GM21390 (cell line): ENCODE measurements around the gene TNNT3.
"Not testable (repeated sequence)": the region's sequence is repeated elsewhere in the genome, so short reads cannot be mapped to it uniquely, and the experiment has no call there.

Experiments used
- ATAC-seq: cut with Tn5 transposase; IDR thresholded peaks from one replicate; pipeline ENCODE4 v1.9.1; 2021; ENCODE audit not compliant: unreplicated experiment

Gene TNNT3

DNA sequence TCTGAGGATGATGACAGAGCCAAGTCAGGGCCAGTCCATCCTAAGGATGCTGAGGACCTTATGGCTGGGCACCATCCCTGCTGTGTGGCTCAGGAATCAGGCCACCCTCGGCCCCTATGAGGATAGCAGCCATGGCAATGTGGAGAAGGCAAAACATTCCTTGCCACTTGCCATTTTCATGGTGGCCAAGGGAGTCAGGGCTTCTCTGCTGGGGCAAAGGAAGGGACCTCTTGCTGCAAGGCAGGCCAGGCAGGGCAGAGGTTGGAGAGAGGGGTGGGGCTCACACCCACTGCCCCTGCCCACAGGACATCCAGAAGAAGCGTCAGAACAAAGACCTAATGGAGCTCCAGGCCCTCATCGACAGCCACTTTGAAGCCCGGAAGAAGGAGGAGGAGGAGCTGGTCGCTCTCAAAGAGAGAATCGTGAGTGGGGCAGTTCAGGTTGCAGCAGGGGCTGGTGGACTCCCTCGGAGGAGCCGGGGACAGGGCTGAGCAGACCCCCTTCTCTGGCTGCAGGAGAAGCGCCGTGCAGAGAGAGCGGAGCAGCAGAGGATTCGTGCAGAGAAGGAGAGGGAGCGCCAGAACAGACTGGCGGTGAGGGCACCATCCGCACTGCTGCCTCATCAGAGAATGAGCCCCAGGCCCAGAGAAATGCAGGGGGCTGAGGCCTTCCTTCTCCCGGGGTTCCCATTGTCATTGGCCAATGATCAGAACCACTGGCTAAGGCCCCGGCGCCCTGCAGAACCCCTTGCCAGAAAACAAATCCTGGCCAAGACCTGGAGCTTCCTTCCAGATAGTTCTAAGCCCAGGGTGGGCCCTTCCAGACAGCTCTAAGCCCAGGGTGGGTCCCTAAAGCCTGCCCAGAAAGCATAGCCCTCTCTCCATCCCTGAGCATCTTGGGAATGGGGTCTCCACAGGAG is 14.2 kb downstream of the TNNT3 start:
- no peak for ATAC-seq

GRCh38 chr11:1934335-1935155 is 15.0 kb downstream of the TNNT3 start:
- ATAC-seq, result no peak

DNA sequence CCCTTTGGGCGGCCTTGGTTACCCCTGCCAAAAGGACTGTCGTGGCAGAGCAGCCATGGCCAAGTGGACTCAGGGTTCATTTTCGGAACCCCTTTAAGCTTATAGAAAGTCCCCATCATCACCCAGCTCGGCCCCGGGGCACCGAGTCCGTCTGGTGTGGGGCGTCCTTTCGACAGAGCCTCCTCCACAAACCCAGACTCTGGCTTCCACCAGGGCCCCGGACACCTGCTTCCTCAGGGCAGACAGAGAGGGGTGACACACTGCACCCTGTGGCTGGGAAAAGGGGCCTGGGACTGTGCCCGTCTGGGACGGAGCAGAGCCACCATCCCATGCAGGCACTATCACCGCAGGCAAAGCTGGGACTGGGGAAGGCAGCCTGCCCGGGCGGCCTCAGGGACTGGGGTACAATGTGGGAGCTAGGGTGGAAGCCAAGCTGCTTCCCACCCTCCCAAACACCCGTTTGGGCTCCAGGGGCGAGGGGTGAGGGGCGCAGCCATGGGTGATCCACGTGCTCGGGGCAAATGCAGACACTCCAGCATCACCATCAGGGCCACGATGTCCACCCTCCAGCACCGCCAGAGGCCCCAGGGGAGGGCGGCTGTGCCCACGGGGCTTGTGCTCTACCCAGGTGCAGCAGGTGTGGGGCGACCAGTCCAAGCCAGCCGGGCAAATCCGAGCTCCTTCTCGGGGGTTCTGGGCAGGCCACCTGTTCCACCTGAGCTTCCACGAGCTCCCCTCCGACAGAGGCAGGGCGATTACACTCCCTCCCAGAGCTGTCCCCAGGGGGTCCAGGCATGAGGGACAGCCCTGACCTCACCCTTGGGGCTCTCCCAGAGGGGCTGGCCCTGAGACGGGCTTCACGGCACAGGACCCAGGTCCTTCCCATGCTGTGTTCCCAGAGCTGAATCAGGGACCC is 15.9 kb downstream of the TNNT3 start:
- ATAC-seq, result no peak

DNA sequence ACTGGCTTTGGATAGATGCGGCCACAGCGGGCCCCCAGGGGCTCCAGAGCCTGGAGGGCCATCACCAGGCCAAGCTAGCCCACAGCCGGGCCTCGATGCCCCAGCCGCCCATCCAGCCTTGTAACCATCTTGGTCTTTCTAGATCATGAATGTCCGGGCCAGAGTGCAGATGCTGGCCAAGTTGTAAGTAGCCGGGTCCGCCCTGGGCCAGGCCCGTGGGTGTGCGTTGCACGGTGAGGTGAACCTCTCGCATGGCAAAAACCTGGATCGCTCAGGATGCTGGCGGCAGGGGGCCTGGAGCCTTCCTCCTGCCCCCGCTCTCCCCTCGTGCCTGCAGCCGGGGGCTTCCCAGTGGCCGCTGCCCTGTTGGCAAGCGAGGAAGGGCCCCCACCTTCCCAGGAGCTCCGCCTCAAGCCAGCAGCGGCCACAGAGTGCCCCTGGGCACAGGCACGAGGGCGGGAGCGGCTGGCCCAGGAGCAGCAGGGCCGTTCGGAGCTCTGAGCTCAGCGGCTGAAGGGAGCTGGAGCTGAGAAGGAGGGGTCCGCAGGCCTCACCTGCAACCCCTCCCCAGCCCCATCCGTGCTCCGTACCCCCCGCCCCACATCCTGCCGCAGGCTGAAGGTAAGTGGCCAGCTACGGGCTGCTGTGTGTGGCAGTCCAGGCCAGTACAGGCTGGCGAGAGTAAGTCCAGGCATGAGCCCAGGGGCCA is 16.7 kb downstream of the TNNT3 start:
- no peak for ATAC-seq

GRCh38 chr11:1936781-1937615 is 17.5 kb downstream of the TNNT3 start:
- no peak for ATAC-seq

DNA sequence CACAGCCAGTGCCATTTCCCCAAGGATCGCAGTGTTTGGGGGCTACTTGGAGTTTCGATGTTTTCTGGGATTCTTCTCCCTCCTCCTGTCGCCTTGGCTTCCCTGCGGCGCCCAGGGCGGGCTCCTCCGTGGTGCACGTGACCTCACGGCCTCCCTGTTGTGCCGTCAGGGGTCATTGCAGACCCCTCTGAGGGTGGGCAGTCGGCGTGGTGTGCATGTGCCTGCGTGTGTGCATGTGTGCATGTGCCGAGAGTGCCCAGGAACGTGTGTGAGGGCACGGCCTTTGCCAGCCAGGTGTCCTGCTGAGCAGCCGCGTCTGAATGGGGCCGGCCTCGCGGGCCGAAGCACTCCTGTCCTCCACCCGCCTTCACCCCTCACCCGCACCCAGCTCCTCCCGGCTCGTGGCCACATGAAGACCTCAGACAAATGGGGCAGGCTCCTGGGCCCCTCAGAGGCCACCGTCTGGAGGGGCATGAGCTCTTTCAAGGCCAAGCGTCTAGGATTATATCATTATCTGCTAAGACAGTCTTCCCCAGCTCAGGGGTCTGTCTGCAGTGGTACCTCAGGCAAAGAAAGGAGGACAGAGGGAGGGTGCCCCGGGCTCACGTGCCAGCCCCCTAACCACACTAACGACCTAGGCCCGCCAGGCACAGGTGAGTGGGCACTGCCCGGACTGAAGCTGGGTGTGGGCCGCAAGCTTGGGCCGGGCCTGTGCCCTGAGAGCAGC is 18.3 kb downstream of the TNNT3 start:
- no peak for ATAC-seq

DNA sequence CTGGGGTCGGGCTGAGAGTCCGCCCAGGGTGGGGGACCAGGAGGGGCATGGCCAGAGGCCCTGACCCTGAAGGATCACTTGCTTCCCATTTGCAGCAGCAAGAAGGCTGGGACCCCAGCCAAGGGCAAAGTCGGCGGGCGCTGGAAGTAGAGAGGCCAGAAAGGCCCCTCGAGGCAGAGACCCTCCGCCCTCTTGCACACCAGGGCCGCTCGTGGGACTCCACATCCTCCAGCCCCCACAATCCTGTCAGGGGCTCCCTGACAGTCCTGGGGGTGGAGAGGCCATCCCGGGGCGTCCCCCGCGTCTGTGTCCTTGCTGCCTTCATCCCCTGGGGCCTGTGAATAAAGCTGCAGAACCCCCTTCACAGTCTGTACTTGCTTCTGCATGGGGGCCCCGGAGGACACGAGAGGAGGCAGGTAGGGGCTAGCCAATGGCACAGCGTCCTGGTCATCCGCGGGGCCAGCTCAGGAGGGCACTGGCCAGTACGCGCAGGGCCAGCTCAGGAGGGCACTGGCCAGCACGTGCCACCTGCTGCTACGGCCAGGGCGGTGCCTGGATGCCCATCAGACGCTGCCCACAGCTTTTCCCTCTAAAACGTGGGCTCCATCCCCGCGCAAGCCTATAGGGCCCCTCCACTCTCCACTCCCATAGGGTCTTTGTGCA is 19.0 kb downstream of the TNNT3 start:
- ATAC-seq, result no peak

DNA sequence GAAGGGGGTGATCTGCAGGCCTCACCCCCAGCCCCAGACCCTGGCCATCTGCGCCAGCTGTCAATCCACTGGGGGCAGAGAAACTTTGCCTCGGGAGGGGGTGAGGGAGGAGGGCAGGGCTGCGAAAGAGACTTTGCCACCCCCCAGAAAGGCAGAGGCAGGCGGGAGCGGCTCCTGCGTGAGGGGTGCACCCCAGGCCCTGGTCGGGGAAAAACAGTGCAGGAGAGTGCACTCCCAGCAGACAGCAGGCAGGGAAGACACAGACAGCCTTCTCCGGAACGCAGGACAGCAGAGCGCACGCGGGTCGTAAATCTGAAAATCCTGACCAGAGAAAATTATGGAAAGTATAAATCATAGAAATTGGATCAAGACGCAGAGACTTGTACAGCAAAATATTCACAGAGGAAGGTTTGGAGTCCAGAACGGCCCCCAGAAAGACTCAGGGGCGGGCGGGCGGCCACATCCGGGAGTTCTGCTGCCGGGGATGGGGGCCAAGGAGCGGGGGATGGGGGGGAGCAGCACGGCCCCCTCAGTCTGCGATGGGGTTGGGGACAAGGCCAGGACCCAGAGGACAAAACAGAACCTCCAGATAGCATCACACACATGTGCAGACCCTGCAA is 19.6 kb downstream of the TNNT3 start:
- ATAC-seq, result no peak

- not testable (repeated sequence) for ATAC-seq
Measured at GRCh38 chr11:1939788-1940187, 20.3 kb downstream of the TNNT3 start.

GRCh38 chr11:1942558-1943260 is 23.2 kb downstream of the TNNT3 start:
- no peak for ATAC-seq

- no peak for ATAC-seq
Measured at GRCh38 chr11:1943576-1943975, 24.1 kb downstream of the TNNT3 start.

GRCh38 chr11:1943977-1944376 is 24.5 kb downstream of the TNNT3 start:
- ATAC-seq, result no peak

DNA sequence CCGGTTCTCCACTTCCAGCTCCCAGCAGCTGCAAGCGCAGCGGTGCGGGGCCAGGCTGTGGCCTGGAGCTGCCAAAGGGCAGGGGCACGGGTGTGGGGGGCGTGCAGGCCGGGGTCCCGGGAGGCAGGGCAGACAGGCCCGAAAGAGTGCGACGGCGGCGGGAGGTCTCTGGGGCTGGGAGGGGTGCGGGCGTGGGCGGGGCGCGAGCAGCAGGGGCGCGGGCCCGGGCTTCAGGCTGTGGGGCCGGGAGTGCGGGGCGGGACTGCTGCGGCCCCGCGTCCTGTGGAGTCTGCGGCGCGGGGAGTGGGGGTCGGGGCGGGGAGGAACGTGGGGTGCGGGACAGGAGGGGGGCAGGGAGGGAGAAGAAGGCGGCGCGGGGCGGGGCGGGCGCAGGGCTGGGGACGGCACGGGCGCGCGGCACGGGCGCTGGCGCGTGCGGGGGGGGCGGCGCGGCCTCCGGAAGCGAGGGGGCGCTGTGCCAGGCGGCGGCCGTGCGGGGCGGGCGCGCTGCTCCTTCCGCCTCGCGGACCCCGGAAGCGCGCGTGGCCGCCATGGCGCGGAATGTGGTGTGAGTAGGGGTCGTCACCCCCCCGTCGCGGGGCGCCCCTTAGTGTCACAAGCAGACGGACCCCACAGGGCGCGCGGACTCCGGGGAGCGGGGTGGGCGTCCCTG is 27.4 kb downstream of the TNNT3 start, which contains the start of gene MRPL23:
Gene MRPL23, plus strand, starts transcription at position 521 of the 673 bp plus-strand sequence. Its CDS starts 31 bp downstream, at position 552.
- peak; percentile 51 for ATAC-seq

DNA sequence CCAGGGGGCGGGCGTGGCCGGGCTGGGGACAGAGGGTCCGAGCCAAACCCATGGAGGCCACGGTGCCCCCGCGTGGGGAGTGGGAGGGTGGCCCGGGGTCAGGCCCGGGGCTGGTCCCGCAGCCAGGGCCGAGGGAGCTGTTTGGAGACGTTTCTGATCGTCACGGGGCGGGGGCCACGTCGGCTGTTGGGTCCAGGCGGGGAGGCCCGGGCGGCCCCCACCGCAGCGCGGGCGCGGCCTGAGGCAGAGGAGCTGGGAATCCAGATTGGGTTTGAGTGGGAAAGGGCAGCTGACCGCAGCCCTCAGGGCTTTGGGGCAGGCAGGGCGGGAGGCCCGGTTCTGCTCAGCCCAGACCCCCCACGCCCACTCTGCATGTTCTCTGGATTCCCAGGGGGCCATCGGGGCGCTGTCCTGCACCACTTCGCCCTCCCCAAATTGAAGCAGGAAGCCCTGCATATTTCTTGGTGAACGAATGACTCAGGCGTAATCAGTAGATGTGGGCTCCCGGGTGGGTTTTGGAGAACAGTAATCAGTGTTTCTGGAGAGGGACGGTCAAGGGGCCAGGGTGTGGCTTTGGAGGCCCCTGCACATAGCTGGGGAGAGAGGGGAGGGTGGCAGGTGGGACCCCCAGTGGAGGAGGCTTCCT is 28.2 kb downstream of the TNNT3 start:
- peak; percentile 23 for ATAC-seq

- ATAC-seq, result no peak
Measured at GRCh38 chr11:1948389-1948788, 28.9 kb downstream of the TNNT3 start.

DNA sequence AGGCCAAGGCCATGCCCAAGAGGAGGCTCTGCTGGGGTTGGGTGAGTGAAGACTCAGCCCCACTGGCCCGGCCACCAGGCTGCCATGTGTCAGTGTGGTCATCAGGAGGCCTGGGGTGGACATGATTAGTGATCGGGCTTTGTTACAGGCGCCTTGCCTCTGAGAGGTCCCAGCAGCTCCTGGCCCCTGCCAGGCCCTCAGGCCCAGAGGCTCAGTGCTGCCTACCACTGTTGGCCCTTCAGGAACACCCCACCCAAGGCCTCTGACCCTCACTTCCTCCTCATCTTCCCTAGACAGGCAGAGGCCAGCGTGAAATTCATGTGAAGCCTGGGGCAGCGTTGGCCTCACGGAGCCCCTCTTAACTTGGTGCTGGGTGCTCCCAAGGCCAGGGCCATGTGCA is 29.8 kb downstream of the TNNT3 start:
- ATAC-seq, result no peak
